ENCODE data around the gene LRRC8B.
A peak's percentile ranks its signal among the peaks of the same experiment; 100 is the strongest.
"Not testable (repeated sequence)": the region's sequence is repeated elsewhere in the genome, so short reads cannot be mapped to it uniquely, and the experiment has no call there.

Gene LRRC8B

GRCh38 chr1:89607586-89608318 is 83.1 kb downstream of the LRRC8B start:
- no peak for DNase-seq (ENCODE audit: low read depth in 3 of 3)

- peak; percentile 28 to 67 (median 58) for DNase-seq (ENCODE audit: low read depth in 3 of 3)
Observed at GRCh38 chr1:89608319-89608983, 83.8 kb downstream of the LRRC8B start.

- DNase-seq (ENCODE audit: low read depth in 3 of 3) = peak in 1 of 3 experiments; percentile 31
Observed at GRCh38 chr1:89608984-89609725, 84.5 kb downstream of the LRRC8B start.

DNA sequence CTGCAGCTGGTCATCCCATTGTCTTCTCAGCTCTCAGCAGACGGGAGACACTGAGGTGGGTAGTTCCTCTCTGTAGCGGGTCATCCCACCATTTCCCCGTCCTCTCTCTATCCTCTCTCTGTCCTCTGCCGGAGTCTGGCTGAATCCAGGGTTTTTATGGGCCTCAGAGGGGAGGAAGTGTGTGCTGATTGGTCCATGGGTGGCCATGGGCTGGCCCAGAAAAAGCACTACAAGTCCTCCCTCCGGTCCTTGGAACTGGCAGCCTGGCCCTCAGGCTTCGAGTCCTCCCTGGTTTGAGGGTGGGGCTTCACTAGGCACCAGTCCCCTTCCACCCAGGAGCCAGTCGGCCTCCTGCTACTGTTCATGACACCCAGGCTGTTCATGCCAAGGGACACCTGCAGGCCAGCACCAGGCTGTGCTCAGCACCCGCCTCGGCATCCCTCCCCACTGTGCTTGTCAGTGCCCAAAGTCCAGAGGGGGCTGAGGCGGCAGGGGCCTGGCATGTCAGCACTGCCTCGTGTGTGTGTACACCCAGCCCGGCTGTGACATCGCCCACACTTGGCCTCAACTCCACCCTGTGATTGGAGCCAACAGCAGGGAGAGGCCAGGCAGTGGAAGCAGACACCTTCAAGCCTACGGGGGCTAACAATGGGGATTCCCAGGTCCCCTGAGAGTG is 85.3 kb downstream of the LRRC8B start:
- no peak for DNase-seq (ENCODE audit: low read depth in 3 of 3)

DNA sequence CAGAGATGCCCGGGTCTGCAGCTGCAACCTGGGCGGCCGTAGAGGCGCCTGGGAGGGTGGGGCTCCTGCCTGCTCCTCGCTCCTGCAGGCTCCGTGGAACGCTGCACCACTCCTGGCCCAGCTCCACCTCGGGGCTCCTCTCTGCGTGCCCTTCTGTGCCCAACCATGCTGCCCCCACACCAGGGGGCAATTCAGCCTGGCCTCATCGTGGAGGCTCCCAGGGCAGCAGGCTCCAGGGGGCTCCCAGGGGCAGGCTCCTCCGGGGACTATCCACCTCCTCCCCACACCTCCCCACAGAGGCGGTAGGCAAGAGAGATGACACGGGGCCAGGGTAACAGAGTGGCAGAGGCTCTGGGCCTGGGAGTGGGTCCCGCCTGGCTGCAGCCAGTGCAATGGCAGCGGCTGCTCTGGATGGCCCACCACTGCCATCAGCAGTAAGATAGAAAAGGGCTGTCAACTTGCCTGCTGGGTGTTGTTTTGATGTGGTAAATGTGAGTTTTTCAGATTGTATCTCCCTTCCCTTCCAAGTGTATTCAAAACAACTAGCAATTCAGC is 85.9 kb downstream of the LRRC8B start:
- no peak for DNase-seq (ENCODE audit: low read depth in 3 of 3)

- no peak for DNase-seq (ENCODE audit: low read depth in 3 of 3)
Observed at GRCh38 chr1:89611721-89612120, 87.1 kb downstream of the LRRC8B start.

DNA sequence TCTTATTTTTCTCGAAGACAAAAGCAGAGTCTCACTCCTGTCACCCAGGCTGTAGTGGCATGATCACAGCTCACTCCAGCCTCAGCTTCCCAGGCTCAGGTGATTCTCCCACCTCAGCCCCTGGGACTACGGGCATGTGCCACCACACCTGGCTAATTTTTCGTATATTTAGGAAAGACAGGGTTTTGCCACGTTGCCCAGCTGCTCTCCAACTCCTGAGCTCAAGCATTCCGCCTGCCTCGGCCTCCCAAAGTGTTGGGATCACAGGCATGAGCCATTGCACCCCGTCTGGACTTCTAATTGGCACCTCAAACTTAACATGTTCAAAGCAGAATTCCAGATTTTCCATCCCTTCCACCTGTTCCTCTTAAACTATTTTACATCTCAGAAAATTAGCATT is 89.3 kb downstream of the LRRC8B start:
- DNase-seq (ENCODE audit: low read depth in 3 of 3) = no peak

- DNase-seq (ENCODE audit: low read depth in 3 of 3) = no peak
Observed at GRCh38 chr1:89615676-89616598, 91.3 kb downstream of the LRRC8B start.

DNA sequence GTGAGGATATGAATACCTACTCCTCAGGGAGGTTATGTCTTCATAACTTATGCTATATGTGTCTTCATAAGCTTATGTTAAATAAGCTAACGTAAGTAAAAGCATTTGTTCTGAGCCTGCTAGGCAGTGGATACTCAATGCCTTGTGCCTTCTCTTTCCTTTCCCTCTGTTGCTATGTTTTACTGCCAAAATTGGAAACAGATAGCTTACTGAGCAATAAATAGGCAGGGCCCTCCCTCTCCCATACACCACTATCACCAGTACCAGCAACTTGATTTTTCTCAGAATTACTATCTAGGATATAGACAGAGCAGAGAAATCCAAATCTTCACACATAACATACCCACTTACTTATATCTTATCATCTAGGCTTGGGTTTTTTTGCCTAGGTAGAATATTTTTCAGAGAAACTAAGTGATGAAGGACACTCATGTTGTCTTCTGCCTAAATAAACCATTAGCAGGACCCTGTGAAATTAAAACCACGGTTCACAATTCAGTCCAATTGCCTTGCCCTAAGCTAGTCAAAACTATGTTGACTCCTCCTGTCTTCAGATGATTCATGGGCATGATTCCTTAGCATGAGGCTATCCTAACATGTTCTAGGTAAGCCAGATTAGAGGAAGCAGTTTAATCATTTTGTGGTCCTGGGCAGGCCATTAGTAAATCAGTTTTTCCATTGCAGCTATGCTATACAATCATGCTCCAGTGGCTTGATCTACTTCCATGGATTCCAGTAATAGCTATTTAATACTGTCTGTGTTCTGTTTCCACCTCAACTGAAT is 92.4 kb downstream of the LRRC8B start:
- no peak for DNase-seq (ENCODE audit: low read depth in 3 of 3)

DNA sequence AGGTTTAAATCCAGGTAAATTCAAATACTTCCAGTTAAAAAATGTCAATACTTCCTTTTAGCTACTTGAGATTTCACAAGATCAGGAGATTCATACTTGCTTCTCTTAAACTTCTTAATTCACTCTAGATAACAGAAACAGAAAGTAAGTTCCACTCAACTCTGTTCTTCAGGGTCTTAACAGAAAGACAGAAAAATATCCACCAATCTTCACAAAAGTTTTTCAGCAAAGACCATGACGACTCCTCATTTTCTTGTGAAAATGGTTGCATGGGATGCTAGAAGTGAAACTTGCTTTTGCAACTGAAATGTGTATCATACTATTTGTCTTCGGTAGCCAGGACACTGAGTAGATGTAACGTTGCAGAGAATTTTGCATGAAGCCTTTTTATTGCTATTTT is 96.0 kb downstream of the LRRC8B start:
- no peak for DNase-seq (ENCODE audit: low read depth in 3 of 3)

DNA sequence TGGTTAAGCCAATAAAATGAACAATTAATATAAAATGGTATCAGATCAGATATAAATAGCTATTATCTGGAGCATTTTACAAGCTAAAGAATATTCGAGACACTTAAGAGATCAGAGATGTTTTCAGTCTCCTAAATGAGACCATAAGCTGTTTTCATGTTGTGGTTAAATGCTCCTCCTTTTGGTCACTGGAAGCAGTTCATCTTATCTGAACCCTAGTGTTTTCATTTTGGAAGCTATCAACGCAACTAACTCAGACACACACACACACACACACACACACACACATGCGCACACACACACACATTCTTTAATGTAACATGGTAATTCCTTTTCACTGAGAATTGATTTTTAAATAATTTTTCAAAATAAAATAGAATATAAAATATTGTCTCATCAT is 98.3 kb downstream of the LRRC8B start:
- no peak for DNase-seq (ENCODE audit: low read depth in 3 of 3)

GRCh38 chr1:89624314-89624713 is 99.7 kb downstream of the LRRC8B start:
- DNase-seq (ENCODE audit: low read depth in 3 of 3) = no peak

DNA sequence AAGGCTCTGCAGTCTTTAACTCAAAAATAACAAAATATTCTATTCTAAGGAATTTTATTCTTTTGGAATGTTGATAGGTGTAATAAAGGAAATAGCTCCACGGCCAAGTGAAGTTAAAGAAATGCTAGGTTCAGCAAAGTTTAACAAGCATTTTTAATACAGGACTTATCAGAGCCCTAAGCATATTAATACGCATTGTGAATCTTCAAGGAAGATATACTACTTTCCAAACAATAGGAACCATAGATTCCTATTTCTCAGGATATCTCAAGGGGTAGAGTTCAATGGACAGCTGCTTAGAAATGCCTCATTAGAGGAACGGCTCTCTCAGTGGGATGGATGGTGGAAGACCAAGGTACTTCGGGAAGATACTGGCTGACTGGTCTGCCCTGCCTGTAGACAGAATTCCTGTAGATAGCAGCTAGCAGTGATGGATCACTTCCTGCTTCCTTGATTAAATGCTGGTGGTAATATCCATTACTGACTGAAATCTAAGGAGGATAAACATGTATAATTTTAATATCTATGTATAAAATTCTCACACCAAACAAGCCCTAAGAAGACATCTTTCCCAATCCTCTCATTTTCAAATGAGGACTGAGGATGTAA is 100.2 kb downstream of the LRRC8B start:
- DNase-seq (ENCODE audit: low read depth in 3 of 3) = no peak

DNA sequence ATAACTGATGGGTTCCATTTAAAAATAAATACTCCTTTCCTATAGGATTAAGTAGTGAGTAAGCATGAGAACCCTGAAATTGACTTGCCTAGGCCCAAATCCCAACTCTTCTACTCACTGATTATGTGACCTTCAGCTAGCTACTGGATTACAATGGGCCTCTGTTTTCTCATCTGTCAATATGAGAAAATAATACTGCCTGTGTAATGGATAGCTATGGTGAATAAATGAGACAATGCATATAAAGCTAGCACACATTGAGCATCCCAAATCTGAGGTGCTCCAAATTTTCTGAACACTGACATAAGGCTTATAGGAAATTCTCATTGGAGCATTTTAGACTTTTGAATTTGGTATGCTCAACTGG is 103.0 kb downstream of the LRRC8B start:
- no peak for DNase-seq (ENCODE audit: low read depth in 3 of 3)

DNA sequence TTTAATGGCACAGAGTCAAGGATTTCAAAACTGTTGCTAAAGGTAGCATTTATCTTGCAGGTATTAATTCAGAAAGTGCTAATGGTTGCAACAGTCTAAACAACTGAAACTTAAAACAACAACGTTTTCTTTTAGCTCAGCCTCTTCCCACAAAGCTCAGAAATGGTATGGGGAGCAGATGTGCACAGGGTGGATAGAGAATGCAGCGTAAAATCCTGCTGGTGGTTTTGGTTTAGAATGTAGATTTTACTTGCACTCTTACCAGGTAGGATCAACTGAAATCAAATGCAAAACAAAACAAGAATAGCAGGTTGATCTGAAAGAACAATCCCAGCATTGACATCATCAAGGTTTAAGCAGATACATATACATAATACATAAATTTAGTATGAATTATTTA is 104.5 kb downstream of the LRRC8B start:
- no peak for DNase-seq (ENCODE audit: low read depth in 3 of 3)

- DNase-seq (ENCODE audit: low read depth in 3 of 3) = not testable (repeated sequence)
Observed at GRCh38 chr1:89629600-89629999, 105.0 kb downstream of the LRRC8B start.

DNA sequence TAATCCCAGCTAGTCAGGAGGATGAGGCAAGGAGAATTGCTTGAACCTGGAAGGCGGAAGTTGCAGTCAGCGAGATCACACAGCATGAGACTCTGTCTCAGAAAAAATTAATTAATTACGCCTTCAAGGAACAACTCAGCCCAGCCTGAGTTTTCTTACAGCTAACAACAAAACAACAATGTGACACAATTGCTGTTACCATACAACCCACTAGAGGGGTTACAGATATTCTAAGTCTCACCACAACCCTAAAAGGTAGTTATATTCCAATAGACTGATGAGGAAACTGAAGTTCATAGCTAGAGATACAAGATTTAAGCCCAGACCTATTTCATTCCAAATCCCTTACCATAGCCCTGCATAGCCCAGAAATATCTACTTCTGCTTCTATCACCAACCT is 105.4 kb downstream of the LRRC8B start:
- no peak for DNase-seq (ENCODE audit: low read depth in 3 of 3)

- DNase-seq (ENCODE audit: low read depth in 3 of 3) = no peak
Observed at GRCh38 chr1:89631816-89632656, 107.4 kb downstream of the LRRC8B start.

Measured in stimulated activated CD4-positive, alpha-beta T cell treated with anti-CD3 and anti-CD28 coated beads, TNF-alpha, amount 100 ng/mL, for 4 hours (primary cell).